Fibroblast of villous mesenchyme (primary cell): ENCODE measurements around the gene RTN4R. TPM values are rescaled to one million over a fixed set of nuclear protein-coding genes. Genes with fewer than 3 reads are reported as not detected.
"Not testable (repeated sequence)": the region's sequence is repeated elsewhere in the genome, so short reads cannot be mapped to it uniquely, and the experiment has no call there.

Experiments
- DNase-seq: peaks from one replicate; pipeline ENCODE4 v3.0.0-alpha.2; 2010; ENCODE audit warnings: low read depth
- H3K4me3 ChIP-seq: 2 replicates; pipeline ENCODE4 v1.5.1; 2011; ENCODE audit warnings: low read depth, mild to moderate bottlenecking, low read length
- total RNA-seq: library from RNA; depleted of rRNA; stranded (reverse); fragments of >200 nt; gene quantifications from 2 replicates; pipeline ENCODE4 v1.2.3, GENCODE V29; 2012
- TF ChIP-seq, protein P1 (sequence below): IDR thresholded peaks from 2 replicates; pipeline ENCODE4 v1.5.1; 2012; ENCODE audit warnings: low read depth, mild to moderate bottlenecking, low read length; ENCODE audit not compliant: insufficient read depth

The RTN4R gene
- total RNA-seq, 1 donor = 1.3 TPM

DNA sequence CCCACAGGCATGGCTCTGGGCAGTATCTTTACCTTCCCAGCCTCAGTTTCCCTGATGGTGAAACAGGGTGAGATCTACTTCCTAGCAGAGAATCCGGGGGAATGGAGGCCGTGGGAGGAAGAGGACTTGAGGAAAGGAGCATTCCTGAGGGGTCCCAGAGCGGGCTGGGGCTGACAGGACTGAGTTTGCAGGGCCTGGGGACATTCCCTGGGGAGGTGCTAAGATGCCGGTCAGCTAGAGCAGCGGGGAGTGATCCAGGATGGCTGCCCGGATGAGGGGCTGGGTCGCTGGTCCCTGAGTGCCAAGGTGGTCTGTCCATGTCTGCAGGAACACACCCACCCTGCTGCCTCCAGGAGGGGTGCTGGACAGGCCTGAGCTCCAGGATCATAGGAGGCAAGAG is 8.3 kb upstream of the RTN4R start:
- no peak for DNase-seq
- TF ChIP-seq, protein P1, sequence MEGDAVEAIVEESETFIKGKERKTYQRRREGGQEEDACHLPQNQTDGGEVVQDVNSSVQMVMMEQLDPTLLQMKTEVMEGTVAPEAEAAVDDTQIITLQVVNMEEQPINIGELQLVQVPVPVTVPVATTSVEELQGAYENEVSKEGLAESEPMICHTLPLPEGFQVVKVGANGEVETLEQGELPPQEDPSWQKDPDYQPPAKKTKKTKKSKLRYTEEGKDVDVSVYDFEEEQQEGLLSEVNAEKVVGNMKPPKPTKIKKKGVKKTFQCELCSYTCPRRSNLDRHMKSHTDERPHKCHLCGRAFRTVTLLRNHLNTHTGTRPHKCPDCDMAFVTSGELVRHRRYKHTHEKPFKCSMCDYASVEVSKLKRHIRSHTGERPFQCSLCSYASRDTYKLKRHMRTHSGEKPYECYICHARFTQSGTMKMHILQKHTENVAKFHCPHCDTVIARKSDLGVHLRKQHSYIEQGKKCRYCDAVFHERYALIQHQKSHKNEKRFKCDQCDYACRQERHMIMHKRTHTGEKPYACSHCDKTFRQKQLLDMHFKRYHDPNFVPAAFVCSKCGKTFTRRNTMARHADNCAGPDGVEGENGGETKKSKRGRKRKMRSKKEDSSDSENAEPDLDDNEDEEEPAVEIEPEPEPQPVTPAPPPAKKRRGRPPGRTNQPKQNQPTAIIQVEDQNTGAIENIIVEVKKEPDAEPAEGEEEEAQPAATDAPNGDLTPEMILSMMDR = no peak
- H3K4me3 ChIP-seq = no peak overlapping the region

DNA sequence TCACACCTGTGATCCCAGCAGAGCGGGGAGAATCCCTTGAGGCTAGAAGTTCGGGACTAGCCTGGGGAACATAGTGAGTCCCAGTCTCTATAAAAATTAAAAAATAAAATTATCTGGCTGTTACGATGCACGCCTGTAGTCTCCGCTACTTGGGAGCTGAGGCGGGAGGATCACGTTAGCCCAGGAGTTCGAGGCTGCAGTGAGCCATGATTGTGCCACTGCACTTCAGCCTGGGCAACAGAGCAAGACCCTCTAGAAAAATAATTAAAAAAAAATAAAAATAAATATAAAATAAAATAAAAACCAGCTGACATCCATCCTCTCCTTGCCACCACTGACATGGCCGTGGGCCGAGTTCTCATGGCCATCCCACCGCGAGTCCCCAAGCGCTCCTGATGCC is 7.7 kb upstream of the RTN4R start:
- H3K4me3 ChIP-seq = no peak overlapping the region
- DNase-seq = no peak
- TF ChIP-seq, protein P1 = no peak

DNA sequence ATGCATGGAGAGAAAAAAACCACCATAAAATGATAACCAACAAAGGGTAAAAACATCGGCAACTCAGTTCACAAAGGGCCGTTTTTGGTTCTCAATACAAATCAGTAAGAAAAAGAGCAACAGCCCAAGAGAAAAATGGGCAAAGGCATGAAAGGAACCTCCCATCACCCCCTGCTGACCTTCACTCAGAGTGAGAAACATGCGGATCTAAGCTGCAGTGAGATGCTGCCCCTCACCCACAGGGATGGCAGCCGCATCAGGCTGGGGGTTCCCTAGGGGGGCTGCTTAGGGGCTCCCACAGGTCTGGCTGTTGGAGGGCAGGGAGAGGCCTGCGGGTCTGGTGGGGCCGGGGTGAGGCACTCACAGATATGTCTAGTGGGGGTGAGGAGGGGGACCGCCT is 7.2 kb upstream of the RTN4R start:
- DNase-seq, H3K4me3 ChIP-seq: not testable (repeated sequence)

DNA sequence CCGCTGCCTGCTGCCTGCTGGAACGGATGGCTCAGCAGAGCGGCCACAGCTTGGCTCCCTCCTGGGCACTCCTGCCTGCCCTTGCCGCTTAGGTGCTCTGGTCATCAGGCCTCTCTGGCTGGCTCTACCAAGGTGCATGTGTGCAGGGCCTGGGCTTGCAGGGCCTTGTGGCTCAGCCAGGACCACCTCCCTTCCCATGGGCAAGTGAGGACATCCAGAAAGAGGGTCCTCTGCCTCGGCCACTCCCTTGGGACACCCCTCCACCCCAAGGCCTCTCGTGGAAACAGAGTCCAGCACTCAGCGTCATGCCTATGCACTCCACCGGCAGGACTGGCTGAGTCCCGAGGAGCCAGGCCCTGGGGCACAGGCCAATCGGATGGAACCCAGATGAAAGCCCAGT is 6.3 kb upstream of the RTN4R start:
- H3K4me3 ChIP-seq, DNase-seq: not testable (repeated sequence)

DNA sequence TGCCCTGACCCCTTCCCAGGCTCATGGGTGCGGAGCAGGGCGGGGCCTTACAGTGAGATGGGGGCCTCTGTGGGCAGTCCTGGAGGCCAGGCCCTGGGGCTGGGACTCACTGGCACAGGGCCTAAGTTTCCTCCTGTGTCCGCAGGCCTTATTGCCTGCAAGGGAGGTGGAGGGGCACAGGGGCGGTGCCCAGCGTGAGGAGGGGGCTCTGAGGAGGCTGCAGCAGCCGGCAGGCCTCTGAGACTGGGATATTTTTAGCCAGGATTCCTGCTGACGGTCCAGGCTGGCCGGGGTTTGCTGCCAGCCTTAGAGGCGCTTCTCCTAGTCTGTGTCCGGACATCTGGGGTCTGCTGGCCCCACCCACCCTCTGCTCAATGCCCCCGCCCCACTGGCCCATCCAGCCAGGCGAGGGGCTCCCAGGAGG is 5.7 kb upstream of the RTN4R start:
- no peak for DNase-seq
- TF ChIP-seq, protein P1 = no peak
- H3K4me3 ChIP-seq = no peak overlapping the region

DNA sequence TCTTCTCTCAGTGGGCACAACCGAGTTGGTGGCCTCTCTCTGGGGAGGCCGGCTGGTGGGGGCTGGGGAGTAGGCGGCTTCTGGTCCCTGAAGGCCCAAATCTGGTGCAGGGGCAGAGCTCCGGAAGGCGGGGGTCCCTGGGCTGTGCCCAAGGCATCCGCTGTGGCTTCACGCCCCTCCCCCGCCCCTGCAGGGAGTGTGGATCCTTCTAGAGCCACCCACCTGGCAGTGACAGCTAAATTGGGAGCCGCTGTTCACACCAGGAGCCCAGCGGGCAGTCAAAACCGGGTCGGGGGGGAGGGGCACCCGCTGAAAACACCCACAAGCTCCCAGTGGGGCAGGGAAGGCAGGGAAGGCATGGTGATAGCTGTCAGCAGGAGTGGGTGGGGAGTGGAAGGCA is 4.6 kb upstream of the RTN4R start:
- TF ChIP-seq, protein P1 = no peak
- no peak overlapping the region for H3K4me3 ChIP-seq

DNA sequence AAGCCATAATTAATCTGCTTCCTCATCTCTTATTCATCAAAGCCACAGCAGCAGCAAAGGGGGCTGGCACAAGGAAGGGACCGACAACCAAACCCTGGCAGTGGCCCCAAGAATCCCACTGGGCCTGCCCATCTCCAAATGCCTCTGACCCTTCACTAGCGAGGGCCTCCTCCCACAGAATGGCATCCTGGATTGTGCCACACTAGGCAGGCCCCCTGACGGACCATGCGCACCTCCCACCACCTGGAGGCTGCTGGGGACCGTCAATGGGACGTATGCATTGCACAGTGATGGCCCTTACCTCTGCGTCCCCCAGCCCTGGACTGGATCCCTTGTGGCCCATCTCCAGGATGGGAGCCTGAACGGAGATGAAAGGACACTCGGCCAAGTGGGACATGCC is 4.1 kb upstream of the RTN4R start:
- H3K4me3 ChIP-seq = no peak overlapping the region
- DNase-seq = no peak
- TF ChIP-seq, protein P1 = no peak

More for the DNA sequence above, 4.6 kb upstream of the RTN4R start:
- no peak for DNase-seq

DNA sequence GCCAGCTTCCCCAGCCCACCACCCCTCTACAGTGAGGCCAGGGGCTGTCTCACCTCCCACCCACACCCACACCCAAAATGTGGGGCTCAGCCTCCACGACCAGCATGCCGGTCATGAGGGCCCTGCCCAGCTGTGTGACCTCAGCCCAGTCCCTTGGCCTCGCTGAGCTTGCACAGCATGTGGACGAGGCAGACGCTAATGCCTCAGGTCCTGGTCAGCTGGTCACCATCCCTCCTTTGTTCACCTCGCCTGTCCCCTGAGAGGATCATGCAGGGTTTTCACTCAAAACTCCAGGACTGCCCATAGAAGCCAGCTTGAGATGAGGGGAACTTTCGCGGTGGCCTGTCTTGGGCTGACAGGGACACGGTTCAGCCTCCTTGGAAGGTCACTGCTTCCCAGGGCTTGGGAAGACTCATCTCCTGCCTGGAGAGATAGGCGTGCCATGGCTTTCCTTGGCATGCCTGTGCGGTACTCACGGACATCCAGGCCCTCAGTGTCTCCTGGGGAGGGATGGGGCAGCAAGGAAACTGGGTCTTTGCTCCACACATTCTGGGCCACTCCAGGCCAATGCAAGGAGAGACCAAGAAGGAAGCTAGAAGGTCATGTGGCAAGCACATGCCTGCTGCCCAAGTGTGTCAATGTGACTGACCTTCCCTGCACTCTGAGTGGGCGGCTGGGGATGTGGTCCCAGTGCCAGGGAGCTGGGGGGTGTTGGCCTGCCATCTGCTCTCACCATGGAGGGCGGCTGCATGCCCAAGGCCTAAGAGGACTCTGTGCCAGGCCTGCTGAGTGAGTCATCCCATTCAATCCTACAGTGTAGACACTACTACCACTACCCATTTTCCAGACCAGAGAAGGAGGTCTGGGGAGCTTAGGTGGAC is 3.2 kb upstream of the RTN4R start:
- DNase-seq = no peak
- no peak overlapping the region for H3K4me3 ChIP-seq
- TF ChIP-seq, protein P1 = no peak

DNA sequence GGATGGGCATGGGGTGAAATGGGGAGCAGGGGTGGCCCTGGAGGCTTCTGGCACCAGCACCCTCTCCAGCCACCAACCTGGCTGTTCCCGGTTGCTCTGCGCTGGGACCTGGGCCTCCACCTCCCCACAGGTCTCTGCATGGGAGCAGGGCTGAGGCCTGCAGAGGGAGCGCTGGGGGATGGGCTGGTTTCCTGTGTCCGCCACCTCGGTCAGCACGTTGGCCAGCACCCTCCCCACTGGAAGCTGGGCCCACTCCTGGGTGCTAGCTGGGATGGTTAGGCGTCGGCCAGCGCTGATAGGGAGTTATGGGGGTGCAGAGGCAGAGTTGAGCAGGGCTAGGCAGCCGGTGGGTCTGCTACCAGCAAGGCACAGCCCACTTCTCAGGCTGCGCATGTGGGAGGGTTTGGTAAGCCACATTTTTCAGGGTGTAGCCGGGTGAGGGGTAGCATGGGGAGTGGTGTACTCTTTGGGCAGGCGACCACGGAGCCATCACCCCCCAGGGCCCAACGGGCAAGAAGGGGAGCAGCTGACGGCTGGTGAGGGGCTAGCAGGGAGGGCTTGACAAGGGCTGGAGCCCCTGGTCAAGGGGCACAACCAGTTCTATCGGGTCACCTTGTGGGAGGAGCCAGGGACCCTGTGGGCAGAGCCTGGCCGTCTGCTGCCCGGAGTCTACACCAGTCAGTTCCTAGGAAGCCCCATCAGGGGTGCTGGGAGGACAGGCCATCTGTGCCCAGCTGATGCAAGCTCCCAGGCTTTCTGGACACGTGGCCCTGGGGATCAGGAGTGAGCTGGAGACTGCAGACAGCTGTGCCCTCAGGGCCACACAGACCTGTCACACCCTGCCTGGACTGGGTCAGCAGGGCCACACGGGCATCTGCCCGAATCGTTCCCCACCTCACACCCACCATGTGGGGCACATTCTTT is 2.3 kb upstream of the RTN4R start:
- H3K4me3 ChIP-seq, DNase-seq: not testable (repeated sequence)

DNA sequence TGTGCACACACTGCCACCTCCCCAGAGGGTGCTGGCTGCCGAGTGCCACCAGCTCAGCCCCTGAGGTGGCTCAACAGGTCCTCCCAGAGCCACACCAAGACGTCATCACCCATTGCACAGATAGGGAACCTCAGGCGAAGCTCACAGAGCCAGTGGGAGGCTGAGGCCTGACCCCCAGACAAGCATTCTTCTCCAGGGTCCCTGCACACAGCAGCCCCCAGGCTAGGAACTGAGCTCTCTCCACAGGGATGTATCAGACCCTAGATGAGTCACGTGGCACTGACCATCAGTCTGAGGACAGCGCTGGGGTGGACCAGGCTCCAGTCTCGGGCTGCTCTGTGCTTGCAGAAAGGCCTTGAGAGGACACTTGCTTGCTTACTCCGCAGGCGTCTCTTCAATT is 1.6 kb upstream of the RTN4R start:
- not testable (repeated sequence) for H3K4me3 ChIP-seq, DNase-seq
